SJCRH30 (cell line): ENCODE results near the gene EVI5. TPM values are rescaled to one million over a fixed set of nuclear protein-coding genes. Genes with fewer than 3 reads are reported as not detected.
A peak's percentile ranks its signal among the peaks of the same experiment; 100 is the strongest.
"Not testable (repeated sequence)": the region's sequence is repeated elsewhere in the genome, so short reads cannot be mapped to it uniquely, and the experiment has no call there.

Experiments used
- DNase-seq, 2 experiments: peaks; one replicate each; pipeline ENCODE4 v3.0.0-alpha.2; 2015 to 2020
- H3K27ac ChIP-seq: fragments of 250-450 bp; sonication (Bioruptor Pico); 2 replicates; pipeline ENCODE4 v1.5.1; 2020; ENCODE audit warnings: mild to moderate bottlenecking, moderate library complexity
- H3K27me3 ChIP-seq: fragments of 250-450 bp; sonication (Bioruptor Pico); 2 replicates; pipeline ENCODE4 v1.5.1; 2020; ENCODE audit warnings: mild to moderate bottlenecking, moderate library complexity
- H3K36me3 ChIP-seq: fragments of 250-450 bp; sonication (Bioruptor Pico); 2 replicates; pipeline ENCODE4 v1.5.1; 2020; ENCODE audit warnings: mild to moderate bottlenecking, moderate library complexity
- H3K4me1 ChIP-seq: fragments of 250-450 bp; sonication (Bioruptor Pico); 2 replicates; pipeline ENCODE4 v1.5.1; 2020; ENCODE audit warnings: mild to moderate bottlenecking, moderate library complexity
- H3K4me3 ChIP-seq: fragments of 250-450 bp; sonication (Bioruptor Pico); 2 replicates; pipeline ENCODE4 v1.5.1; 2020; ENCODE audit warnings: mild to moderate bottlenecking, moderate library complexity
- H3K9me3 ChIP-seq: fragments of 250-450 bp; sonication (Bioruptor Pico); replicated peaks from 2 replicates; pipeline ENCODE4 v1.5.1; 2020; ENCODE audit warnings: mild to moderate bottlenecking, moderate library complexity
- total RNA-seq: library from RNA; depleted of rRNA; stranded (reverse); fragments of >200 nt; shearing (Covaris generic); gene quantifications from 2 replicates; pipeline ENCODE4 v1.2.3, GENCODE V29; 2014

Gene EVI5
- total RNA-seq, 1 experiment from 2014 or later = 31.6 TPM

DNA sequence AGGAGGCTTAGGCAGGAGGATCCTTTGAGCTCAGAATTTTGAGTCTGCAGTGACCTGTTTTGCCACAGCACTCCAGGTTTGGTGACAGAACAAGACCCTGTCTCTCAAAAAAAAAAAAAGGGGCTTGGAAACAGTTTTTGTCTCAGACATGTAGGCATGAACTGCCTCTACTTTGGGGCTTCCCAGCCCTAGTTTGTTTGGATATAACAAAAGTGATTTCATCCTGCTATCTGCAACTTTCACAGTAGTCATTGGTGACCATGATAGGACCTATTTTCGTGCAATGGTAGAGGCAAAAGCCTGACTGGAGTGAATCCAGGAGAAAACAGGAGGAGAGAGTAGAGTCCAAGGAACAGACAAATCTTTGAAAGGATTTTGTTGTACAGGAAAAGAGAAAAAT lies 20.3 kb upstream of the EVI5 start:
- no peak for DNase-seq
- Histone ChIP-seq H3K4me1 (no peaks in the 10 kb centered on the region), H3K4me3 (no peak overlapping the region), H3K36me3 (0 out of 2 replicates have a peak, but pooled peaks cover 2% of the 10 kb centered on the region), H3K27me3 (no peaks in the 10 kb centered on the region), H3K27ac (no peak overlapping the region), H3K9me3 (0 out of 2 replicates have a peak, but pooled peaks cover 3% of the 10 kb centered on the region)

DNA sequence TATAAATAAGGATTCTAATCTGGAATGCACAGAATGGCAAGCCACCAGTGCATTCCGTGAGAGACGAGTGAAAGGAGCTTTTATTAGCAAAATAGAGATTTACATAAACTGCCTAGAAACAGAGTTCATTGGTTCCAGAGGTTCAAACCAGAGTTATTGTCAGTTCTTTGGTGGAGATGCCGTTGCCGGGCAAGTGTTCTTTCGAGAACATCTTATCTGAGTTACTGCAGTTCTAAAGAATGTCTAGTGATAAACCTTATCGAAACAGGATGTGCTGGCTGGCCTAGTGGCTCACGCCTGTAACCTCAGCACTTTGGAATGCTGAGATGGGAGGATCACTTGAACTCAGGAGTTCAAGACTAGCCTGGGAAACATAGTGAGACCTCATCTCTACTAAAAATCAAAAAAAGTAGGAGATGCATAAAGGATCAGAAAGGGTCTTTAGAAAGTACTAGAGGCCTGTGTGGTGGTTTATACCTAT lies 19.9 kb upstream of the EVI5 start:
- peak; percentile 27 to 46 for DNase-seq
- no peaks in the 10 kb centered on the region for H3K27me3 ChIP-seq
- no peaks in the 10 kb centered on the region for H3K4me1 ChIP-seq
- 0 out of 2 replicates have a peak, but pooled peaks cover 2% of the 10 kb centered on the region for H3K36me3 ChIP-seq
- no peak overlapping the region for H3K4me3 ChIP-seq
- 0 out of 2 replicates have a peak, but pooled peaks cover 3% of the 10 kb centered on the region for H3K9me3 ChIP-seq
- H3K27ac ChIP-seq = no peak overlapping the region

DNA sequence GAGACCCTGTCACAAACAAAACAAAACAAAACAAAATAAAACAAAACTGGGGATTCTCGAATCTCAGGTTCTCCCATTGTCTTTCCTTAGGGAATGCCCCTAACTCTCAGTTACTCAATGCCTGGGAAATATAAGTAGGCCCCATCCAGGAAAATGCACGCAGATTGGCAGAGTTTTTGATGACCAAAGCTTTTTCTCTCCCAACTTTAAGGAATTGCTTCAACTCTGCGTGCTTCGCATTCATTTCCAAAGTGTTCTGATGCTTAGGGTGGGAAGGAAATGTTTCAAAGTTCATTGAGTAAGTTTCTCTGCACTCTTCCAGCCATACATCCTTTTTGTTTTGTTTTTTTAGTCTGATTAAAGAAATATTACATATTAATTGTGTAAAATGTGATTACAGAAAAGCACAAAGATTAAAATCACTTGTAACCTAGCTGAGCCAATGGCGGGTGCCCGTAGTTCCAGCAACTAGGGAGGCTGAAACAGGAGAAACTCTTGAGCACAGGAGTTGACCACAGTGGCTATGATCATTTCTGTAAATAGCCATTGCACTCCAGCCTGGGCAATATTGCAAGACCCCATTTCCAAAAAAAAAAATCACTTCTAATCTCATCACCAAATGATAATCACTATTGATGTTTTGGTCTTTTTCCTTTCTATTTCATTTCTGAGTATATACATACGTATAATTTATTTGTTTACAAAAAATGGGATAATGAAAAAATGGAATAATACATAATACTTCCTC lies 18.4 kb upstream of the EVI5 start:
- no peak for DNase-seq
- Histone ChIP-seq H3K4me3 (no peak overlapping the region), H3K9me3 (0 out of 2 replicates have a peak, but pooled peaks cover 3% of the 10 kb centered on the region), H3K27me3 (no peaks in the 10 kb centered on the region), H3K36me3 (no peaks in the 10 kb centered on the region), H3K27ac (no peak overlapping the region), H3K4me1 (no peaks in the 10 kb centered on the region)

DNA sequence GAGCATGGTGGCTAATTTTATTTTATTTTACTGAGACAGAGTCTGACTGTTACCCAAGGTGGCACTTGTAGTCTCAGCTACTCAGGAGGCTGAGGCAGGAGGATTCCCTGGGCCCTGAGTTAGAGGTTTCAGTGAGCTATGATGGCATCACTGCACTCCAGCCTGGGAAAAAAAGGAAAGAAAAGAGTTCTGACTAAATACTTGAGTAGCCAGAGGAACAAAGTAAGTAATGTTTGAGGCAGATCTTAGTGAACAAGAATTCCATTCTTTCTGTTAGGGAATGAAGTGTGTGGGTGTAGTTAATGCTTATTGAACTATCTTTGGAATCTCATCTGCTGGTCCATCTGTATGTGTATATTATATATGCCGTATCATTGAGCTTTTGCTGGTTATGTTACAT lies 13.1 kb upstream of the EVI5 start:
- no peak for DNase-seq
- Histone ChIP-seq H3K27me3 (no peaks in the 10 kb centered on the region), H3K4me1 (no peaks in the 10 kb centered on the region), H3K9me3 (no peaks in the 10 kb centered on the region), H3K4me3 (no peak overlapping the region), H3K27ac (no peak overlapping the region), H3K36me3 (no peaks in the 10 kb centered on the region)

DNA sequence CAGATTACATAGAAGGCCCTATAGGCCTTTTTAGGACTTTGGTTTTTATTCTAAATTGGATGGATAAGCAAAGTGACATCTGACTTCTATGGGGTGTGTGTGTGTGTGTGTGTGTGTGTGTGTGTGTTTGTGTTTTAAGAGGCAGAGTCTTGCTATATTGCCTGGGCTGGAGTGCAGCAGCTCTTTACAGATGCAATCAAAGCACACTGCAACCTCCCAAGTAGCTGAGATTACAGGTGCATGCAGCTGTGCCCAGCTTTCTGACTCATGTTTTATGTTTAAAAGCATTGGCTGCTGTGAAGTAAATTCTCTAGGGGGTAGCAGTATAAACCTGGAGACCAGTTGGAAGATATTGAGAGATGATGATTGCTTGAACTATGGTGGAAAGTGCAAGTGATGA lies 12.4 kb upstream of the EVI5 start:
- Histone ChIP-seq H3K27ac (no peak overlapping the region), H3K4me3 (no peak overlapping the region), H3K36me3 (no peaks in the 10 kb centered on the region), H3K27me3 (no peaks in the 10 kb centered on the region), H3K9me3 (no peaks in the 10 kb centered on the region), H3K4me1 (no peaks in the 10 kb centered on the region)
- no peak for DNase-seq

DNA sequence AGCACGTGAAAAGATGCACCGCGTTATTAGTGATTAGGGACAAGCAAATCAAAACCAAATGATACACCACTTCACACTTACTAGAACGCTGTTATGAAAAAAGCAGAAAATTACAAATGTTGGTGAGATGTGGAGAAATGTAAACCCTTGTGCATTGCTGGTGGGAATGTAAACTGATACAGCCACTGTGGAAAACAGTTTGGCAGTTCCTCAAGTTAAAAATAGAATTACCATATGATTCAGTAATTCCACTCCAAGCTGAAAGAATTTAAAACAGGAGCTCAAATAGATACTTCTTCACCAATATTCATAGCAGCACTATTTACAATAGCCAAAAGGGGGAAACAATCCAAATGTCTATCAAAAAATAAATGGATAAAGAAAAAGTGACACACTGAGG lies 10.3 kb upstream of the EVI5 start:
- Histone ChIP-seq H3K36me3 (no peaks in the 10 kb centered on the region), H3K4me1 (no peaks in the 10 kb centered on the region), H3K9me3 (no peaks in the 10 kb centered on the region), H3K4me3 (no peak overlapping the region), H3K27ac (no peak overlapping the region), H3K27me3 (no peaks in the 10 kb centered on the region)
- no peak for DNase-seq

DNA sequence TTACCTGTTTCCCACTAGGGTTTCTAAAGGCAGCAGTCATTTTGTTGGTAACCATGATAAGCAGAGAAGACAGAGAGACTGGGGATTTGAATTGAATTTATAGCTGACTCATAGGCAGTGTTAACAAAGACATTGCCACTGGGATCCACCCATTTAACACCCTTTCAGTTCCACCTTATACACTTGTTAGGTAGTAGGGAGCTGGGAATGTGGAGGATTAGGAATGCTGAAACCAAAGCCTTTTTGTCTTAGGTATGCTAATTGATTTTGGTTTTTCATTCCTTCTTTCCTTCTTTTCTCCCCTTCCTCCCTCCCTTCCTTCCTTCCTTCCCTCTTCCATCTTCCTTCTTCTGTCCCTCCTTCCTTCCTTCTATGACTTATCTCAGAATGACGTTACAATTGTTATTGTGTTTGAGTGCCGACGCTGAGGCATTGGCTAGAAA lies 7.5 kb upstream of the EVI5 start:
- Histone ChIP-seq H3K9me3 (no peaks in the 10 kb centered on the region), H3K36me3 (no peaks in the 10 kb centered on the region), H3K4me1 (no peaks in the 10 kb centered on the region), H3K4me3 (no peak overlapping the region), H3K27ac (no peak overlapping the region), H3K27me3 (no peaks in the 10 kb centered on the region)
- no peak for DNase-seq

DNA sequence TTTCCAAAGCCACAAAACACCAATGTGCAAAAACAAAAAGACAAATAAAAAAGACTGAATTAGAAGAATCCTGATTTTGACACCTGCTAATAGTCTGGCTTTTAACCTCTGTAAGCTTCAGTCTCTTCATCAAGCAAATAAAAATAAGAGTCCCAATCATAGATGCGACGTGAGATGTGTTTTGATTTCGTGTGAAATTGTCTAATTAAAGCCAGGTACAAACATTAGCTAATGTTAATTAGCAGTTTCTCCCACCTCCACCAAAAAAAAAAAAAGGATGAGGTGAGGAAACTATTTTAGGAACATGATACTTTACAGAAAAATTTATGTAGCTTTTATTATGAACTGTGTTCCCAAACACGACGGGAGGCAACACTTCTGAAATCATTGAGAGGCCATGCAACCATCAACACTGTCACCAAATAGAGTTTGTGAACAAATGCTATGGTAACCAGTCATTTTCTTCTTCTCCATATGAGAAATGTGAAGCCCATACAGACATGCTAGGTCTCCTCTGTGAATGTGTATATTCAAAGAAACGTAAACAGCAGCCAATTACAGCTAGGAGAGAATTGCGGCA lies 6.7 kb upstream of the EVI5 start:
- no peak overlapping the region for H3K4me3 ChIP-seq
- no peaks in the 10 kb centered on the region for H3K36me3 ChIP-seq
- no peak for DNase-seq
- H3K4me1 ChIP-seq = no peaks in the 10 kb centered on the region
- H3K27me3 ChIP-seq = no peaks in the 10 kb centered on the region
- H3K9me3 ChIP-seq = no peaks in the 10 kb centered on the region
- no peak overlapping the region for H3K27ac ChIP-seq

DNA sequence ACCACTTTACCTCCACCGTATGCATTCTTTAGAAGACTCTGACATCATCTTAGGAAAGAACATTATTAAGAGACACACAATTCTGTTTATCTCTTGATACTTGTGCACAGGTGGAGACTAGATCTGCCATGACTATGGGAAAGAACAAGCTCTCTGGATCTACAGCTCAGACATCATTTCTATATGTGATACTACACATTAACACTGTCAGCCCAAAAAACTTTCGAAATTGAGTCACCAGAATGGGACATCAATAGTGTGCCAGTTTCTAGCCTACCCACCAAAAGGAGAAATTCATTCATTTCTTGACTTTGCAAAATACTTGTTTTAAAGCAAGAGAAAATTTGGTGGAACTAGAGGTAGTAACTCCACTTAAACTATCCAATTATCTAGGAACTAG lies 6.0 kb upstream of the EVI5 start:
- no peak for DNase-seq
- no peaks in the 10 kb centered on the region for H3K27me3 ChIP-seq
- no peaks in the 10 kb centered on the region for H3K9me3 ChIP-seq
- no peak overlapping the region for H3K27ac ChIP-seq
- H3K4me1 ChIP-seq = no peaks in the 10 kb centered on the region
- no peak overlapping the region for H3K4me3 ChIP-seq
- no peaks in the 10 kb centered on the region for H3K36me3 ChIP-seq

DNA sequence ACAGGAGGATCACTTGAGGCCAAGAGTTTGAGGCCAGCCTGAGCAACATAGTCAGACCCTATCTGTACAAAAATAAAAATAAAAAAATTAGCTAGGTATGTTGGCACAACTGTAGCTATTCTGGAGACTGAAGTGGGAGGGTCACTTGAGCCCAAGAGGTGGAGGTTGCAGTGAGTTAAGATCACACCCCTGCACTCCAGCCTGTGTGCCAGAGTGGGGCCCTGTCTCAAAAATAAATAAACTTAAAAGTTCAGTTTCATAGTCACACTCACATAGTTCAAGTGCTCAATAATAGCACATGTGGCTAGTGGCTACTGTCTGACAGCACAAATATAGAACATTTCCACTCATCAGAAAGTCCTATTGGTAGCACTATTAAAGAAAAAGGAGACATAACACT lies 5.2 kb upstream of the EVI5 start:
- Histone ChIP-seq H3K4me1 (no peaks in the 10 kb centered on the region), H3K36me3 (no peaks in the 10 kb centered on the region)
- no peak for DNase-seq

DNA sequence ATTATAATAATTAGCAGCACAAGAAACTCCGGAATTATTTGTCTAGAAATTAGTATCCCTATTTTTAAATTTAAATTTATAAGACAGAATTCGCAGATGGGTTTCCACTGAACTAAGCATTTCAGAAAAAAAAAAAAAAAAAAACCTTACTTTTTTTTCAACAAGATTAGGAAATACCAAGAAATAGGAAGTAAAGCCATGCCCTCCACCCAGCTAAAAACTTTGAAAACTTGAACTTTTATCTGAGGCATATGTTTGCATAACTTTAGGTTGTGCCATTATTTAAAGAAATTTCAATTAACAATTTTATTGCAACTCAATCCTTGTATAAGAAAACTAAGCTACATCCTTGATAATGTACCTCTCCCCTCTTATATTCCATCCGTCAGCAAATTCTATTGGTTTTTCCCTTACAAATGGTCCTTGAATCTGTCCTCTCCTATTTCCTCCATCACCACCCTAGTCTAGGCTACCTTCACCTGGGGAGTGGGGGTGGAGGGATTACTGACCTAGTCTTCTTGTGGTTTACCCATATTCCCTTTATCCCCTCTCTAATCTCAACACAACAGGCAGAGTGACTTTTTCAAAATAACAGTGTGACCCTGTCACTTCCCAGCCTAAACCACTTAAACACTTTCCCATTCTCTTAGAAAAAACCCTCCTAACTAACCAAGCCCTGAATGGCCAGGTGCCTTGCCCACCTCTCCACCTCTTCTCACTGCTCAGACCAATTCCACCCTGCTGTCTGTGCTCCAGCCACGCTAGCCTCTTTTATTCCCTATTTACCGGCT lies 1.4 kb upstream of the EVI5 start:
- no peaks in the 10 kb centered on the region for H3K4me1 ChIP-seq
- DNase-seq = no peak
- no peak overlapping the region for H3K27ac ChIP-seq
- H3K27me3 ChIP-seq = no peaks in the 10 kb centered on the region
- no peaks in the 10 kb centered on the region for H3K36me3 ChIP-seq
- no peak overlapping the region for H3K4me3 ChIP-seq
- no peaks in the 10 kb centered on the region for H3K9me3 ChIP-seq

More for the DNA sequence above, 5.2 kb upstream of the EVI5 start:
- Histone ChIP-seq H3K4me3 (no peak overlapping the region), H3K27ac (no peak overlapping the region), H3K27me3 (no peaks in the 10 kb centered on the region), H3K9me3 (no peaks in the 10 kb centered on the region)

DNA sequence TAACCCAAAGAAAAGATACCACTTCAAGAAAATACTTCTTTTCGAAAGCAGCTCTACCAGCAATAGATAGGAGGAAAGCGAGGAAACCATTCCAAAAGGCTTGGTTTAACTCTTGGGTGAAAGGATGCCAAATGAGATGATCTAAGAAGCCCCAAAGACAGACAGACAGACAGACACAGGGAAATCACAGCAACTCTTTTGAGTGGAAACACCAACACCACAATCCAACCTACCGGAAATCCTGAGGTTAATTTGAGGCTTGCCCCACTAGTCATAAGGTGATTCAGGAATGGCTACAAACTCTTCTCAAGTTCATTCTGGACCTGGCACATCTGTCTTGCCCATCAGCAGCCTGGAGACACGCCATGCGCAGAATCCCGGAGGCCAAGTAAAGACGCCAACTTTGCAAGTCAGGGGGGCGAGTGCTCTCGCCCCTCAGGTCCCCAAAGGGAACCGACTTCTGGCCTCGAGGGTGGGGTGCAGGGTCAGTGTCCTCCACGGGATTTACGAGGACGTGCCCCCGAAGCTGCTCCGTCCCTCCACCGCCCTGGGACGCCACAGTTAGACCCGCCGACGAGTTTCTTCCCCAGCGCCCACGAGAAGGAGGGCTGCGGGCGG lies 778 bp downstream of the EVI5 start:
- no peaks in the 10 kb centered on the region for H3K9me3 ChIP-seq
- peak; percentile 51 to 72 for DNase-seq
- H3K4me3 ChIP-seq = peak overlapping the region; percentile 87
- H3K36me3 ChIP-seq = no peaks in the 10 kb centered on the region
- H3K27me3 ChIP-seq = no peaks in the 10 kb centered on the region
- no peaks in the 10 kb centered on the region for H3K4me1 ChIP-seq
- peak overlapping the region; percentile 58; the same call in 1 of the 2 replicates for H3K27ac ChIP-seq

DNA sequence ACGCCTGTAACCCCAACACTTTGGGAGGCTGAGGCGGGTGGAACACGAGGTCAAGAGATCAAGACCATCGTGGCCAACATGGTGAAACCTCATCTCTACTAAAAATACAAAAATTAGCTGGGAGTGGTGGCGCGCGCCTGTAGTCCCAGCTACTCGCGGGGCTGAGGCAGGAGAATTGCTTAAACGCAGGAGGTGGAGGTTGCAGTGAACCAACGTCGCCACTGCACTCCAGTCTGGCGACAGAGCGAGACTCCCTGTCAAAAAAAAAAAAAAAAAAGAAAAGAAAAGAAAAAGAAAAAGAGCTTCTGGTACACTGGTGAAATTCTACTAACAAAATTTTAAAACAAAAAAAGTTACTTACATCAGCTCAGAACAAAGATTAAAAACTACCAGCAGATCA lies 1.4 kb downstream of the EVI5 start:
- not testable (repeated sequence) for H3K4me1 ChIP-seq, H3K27ac ChIP-seq, H3K36me3 ChIP-seq, H3K27me3 ChIP-seq, H3K9me3 ChIP-seq
- peak; percentile 23 to 41 for DNase-seq
- peak overlapping the region; percentile 87 for H3K4me3 ChIP-seq

DNA sequence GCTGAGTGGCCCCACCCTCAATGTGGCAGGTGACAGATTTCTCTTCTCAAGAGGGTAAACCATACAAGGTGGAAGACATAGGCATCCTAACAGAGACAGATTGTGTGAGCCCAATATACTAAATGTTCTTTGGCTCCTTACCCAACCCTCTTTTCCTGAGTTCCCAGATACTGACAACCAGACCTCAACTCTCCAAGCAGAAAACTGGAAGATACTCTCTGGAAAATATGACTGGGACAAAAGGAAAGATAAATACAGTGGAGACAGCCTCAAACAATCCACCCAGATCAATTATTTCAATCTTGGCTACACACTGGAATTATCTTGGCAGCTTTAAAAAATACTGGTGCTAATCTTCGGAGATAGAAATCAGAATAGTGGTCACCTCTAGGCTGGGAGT lies 6.5 kb downstream of the EVI5 start:
- DNase-seq = no peak
- Histone ChIP-seq H3K36me3 (no peaks in the 10 kb centered on the region; the same call in 1 of the 2 replicates), H3K4me3 (no peak overlapping the region), H3K27me3 (no peaks in the 10 kb centered on the region), H3K27ac (no peak overlapping the region), H3K4me1 (no peaks in the 10 kb centered on the region), H3K9me3 (no peaks in the 10 kb centered on the region)

DNA sequence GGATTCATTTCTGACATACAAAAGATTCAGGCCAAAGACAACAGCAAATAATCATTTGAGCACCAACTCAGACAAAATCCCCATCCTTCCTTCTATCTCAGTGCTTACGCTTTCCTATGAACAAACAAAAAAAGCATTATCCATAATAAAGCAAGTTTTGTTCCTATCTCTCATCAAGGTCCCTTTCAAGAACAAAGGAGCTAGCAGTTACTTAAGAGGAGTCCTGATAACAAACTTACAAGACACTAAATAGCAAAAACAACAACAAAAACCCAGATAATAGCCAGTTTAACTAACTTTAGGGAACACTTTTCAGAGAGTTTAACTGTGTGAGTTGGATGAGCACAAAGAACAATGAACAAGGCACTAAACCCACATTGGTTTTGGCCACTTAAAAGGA lies 10.5 kb downstream of the EVI5 start:
- no peak overlapping the region for H3K4me3 ChIP-seq
- no peak overlapping the region for H3K27ac ChIP-seq
- DNase-seq = no peak
- H3K36me3 ChIP-seq = no peaks in the 10 kb centered on the region; the same call in 1 of the 2 replicates
- no peaks in the 10 kb centered on the region for H3K9me3 ChIP-seq
- no peaks in the 10 kb centered on the region for H3K4me1 ChIP-seq
- H3K27me3 ChIP-seq = no peaks in the 10 kb centered on the region
